GM13977 (cell line): ENCODE measurements around the gene HMGN4.
A peak's percentile ranks its signal among the peaks of the same experiment; 100 is the strongest.

ENCODE experiments used
- DNase-seq: peaks from one replicate; pipeline ENCODE4 v3.0.0; 2012; ENCODE audit warnings: low spot score
- CTCF ChIP-seq: IDR thresholded peaks from 2 replicates; pipeline ENCODE4 v1.5.1; 2012; ENCODE audit warnings: mild to moderate bottlenecking, control low read depth; ENCODE audit not compliant: insufficient read depth; ENCODE audit errors: extremely low read depth, missing control alignments
- in situ Hi-C: fragments of 300-500 bp; cut with MboI; formaldehyde crosslinking; loops from one replicate; pipeline ENCODE4 v1.12.0; 2022; ENCODE audit warnings: low sequenced_read_pairs, low pct_unique_long_range_greater_than_20kb, mixed read lengths, inconsistent platforms; ENCODE audit not compliant: unreplicated experiment

Gene HMGN4

GRCh38 chr6:26570027-26570809, 32.1 kb downstream of the HMGN4 start:
- in situ Hi-C loops: loop anchor here (10.0 kb wide), 1 partner anchor 385 kb away; a partner anchor contains a TSS
- no peak for TF ChIP-seq CTCF
- DNase-seq: no peak

- TF ChIP-seq CTCF: no peak
- in situ Hi-C loops: loop anchor here (10.0 kb wide), 1 partner anchor 387 kb away; a partner anchor contains a TSS
- DNase-seq: peak; percentile 58
These were observed 33.6 kb downstream of the HMGN4 start for GRCh38 chr6:26571592-26572296.

GRCh38 chr6:26575494-26575939, 37.4 kb downstream of the HMGN4 start:
- DNase-seq: no peak
- TF ChIP-seq CTCF: no peak
- in situ Hi-C loops: loop anchor here (10.0 kb wide), 1 partner anchor 391 kb away; a partner anchor contains a TSS

GRCh38 chr6:26576407-26576843, 38.3 kb downstream of the HMGN4 start:
- in situ Hi-C loops: loop anchor here (10.0 kb wide), 1 partner anchor 392 kb away; a partner anchor contains a TSS
- no peak for DNase-seq
- TF ChIP-seq CTCF: no peak

- no peak for DNase-seq
- no peak for TF ChIP-seq CTCF
- in situ Hi-C loops: loop anchor here (10.0 kb wide), 1 partner anchor 392 kb away; a partner anchor contains a TSS
These were observed 39.0 kb downstream of the HMGN4 start for GRCh38 chr6:26576929-26577719.

- no peak for TF ChIP-seq CTCF
- DNase-seq: no peak
- in situ Hi-C loops: loop anchor here (10.0 kb wide), 1 partner anchor 393 kb away; a partner anchor contains a TSS
These were observed 39.5 kb downstream of the HMGN4 start for GRCh38 chr6:26577720-26578072.
